GM23248 (cell line): ENCODE results near the gene LEKR1.

Source experiments
- EZH2 ChIP-seq: fragments of 200-600 bp; sonication (generic); IDR thresholded peaks from 2 replicates; pipeline ENCODE4 v1.6.1; 2018; ENCODE audit warnings: antibody characterized with exemption, mild to moderate bottlenecking; ENCODE audit not compliant: insufficient read depth, poor library complexity, severe bottlenecking
- EZH2phosphoT487 ChIP-seq: fragments of 200-600 bp; sonication (generic); IDR thresholded peaks from 2 replicates; pipeline ENCODE4 v1.6.1; 2018; ENCODE audit warnings: antibody characterized with exemption, moderate library complexity, mild to moderate bottlenecking, low read depth; ENCODE audit not compliant: insufficient read depth

GRCh38 chr3:156792945-156793344 lies 33.2 kb upstream of the LEKR1 start:
- TF ChIP-seq EZH2 (no peak), EZH2phosphoT487 (no peak)
